HepG2 (cell line): ENCODE data around the gene MTNR1A.

Source experiments
- FOXK2 ChIP-seq: fragments of 450-650 bp; IDR thresholded peaks from 2 replicates; pipeline ENCODE4 v1.6.1; 2016
- ZNF451 ChIP-seq: sonication (generic); formaldehyde crosslinking; IDR thresholded peaks from 2 replicates; pipeline ENCODE4 v1.5.0; 2020; ENCODE audit warnings: mild to moderate bottlenecking, missing genetic modification reagents
- TF ChIP-seq, protein P1 (sequence below): sonication (generic); formaldehyde crosslinking; conservative IDR thresholded peaks from 2 replicates; pipeline ENCODE4 v1.8.1; 2023; ENCODE audit warnings: missing genetic modification reagents

DNA sequence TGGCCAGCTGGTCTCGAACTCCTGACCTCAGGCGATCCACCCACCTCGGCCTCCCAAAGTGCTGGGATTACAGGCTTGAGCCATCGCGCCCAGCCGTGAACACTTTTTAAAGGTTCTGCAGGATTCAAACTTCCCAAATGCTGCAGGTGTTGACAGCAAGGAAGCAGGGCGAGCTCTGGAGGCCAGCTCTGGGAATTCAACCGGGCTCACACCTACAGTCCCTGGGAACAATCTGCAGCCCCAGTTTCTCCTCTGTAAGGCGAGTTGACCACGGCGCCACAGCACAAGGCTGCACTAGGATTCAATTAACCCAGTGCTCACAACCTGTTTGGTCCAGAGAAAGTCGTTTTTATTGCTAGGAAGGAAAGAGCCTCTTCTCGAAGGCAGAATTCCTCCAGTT is 1.6 kb downstream of the MTNR1A start:
- TF ChIP-seq ZNF451 (no peak), FOXK2 (no peak)
- TF ChIP-seq, protein P1, sequence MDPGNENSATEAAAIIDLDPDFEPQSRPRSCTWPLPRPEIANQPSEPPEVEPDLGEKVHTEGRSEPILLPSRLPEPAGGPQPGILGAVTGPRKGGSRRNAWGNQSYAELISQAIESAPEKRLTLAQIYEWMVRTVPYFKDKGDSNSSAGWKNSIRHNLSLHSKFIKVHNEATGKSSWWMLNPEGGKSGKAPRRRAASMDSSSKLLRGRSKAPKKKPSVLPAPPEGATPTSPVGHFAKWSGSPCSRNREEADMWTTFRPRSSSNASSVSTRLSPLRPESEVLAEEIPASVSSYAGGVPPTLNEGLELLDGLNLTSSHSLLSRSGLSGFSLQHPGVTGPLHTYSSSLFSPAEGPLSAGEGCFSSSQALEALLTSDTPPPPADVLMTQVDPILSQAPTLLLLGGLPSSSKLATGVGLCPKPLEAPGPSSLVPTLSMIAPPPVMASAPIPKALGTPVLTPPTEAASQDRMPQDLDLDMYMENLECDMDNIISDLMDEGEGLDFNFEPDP = no peak
